DND-41 (cell line): ENCODE measurements around the gene RBL1.

Experiments
- ATAC-seq: fragments of 200-7000 bp; cut with Tn5 transposase; 3 replicates; pipeline ENCODE4 v1.9.1; 2021; ENCODE audit warnings: low read depth; ENCODE audit not compliant: insufficient read depth
- DNase-seq: peaks from one replicate; pipeline ENCODE4 v3.0.0-alpha.2; 2020
- H2AFZ ChIP-seq: 2 replicates; pipeline ENCODE4 v1.6.0; 2012; ENCODE audit warnings: low read depth, low read length
- H3K27ac ChIP-seq: 2 replicates; pipeline ENCODE4 v1.5.1; 2012; ENCODE audit warnings: low read length, inconsistent platforms
- H3K27me3 ChIP-seq: fragments of 200-600 bp; sonication (generic); 2 replicates; pipeline ENCODE4 v1.6.0; 2012; ENCODE audit warnings: low read length, mild to moderate bottlenecking, inconsistent platforms; ENCODE audit not compliant: insufficient read depth, poor library complexity
- H3K36me3 ChIP-seq: 2 replicates; pipeline ENCODE4 v1.5.1; 2012; ENCODE audit warnings: low read length, inconsistent platforms; ENCODE audit not compliant: insufficient read depth
- H3K4me1 ChIP-seq: 2 replicates; pipeline ENCODE4 v1.5.1; 2012; ENCODE audit warnings: mild to moderate bottlenecking, low read length; ENCODE audit not compliant: insufficient read depth
- H3K4me2 ChIP-seq: 2 replicates; pipeline ENCODE4 v1.6.0; 2012; ENCODE audit warnings: mild to moderate bottlenecking, moderate library complexity, low read length, inconsistent platforms; ENCODE audit not compliant: insufficient read depth
- H3K4me3 ChIP-seq, 2 experiments: fragments of 200-600 bp in 1 of 2; shearing (Covaris generic) in 1 of 2; 2 replicates each; pipeline ENCODE4 v1.5.1; 2012 to 2016; ENCODE audit warnings: inconsistent platforms in 2 of 2, low read length in 2 of 2, mild to moderate bottlenecking in 2 of 2, low read depth in 1 of 2, moderate library complexity in 1 of 2
- H3K79me2 ChIP-seq: 2 replicates; pipeline ENCODE4 v1.6.0; 2012; ENCODE audit warnings: low read length, inconsistent platforms; ENCODE audit not compliant: insufficient read depth
- H3K9ac ChIP-seq: 2 replicates; pipeline ENCODE4 v1.6.0; 2012; ENCODE audit warnings: low read depth, mild to moderate bottlenecking, inconsistent platforms, low read length, moderate library complexity
- H3K9me3 ChIP-seq: 2 replicates; pipeline ENCODE4 v1.5.1; 2012; ENCODE audit warnings: low read length, moderate library complexity, mild to moderate bottlenecking, inconsistent platforms; ENCODE audit not compliant: insufficient read depth, severe bottlenecking
- H4K20me1 ChIP-seq: 2 replicates; pipeline ENCODE4 v1.6.0; 2012; ENCODE audit warnings: low read length; ENCODE audit not compliant: insufficient read depth
- CTCF ChIP-seq: IDR thresholded peaks from 2 replicates; pipeline ENCODE4 v1.5.1; 2012; ENCODE audit warnings: borderline replicate concordance, low read length, moderate library complexity, mild to moderate bottlenecking; ENCODE audit not compliant: poor library complexity, severe bottlenecking; ENCODE audit errors: extremely low read depth
- EZH2 ChIP-seq: IDR thresholded peaks from 3 replicates; pipeline ENCODE4 v1.6.1; 2012; ENCODE audit warnings: borderline replicate concordance, low read depth, mild to moderate bottlenecking, moderate library complexity, low read length, inconsistent platforms; ENCODE audit not compliant: severe bottlenecking

The RBL1 gene

GRCh38 chr20:37123441-37123840 lies 27.6 kb upstream of the RBL1 start:
- no peak for DNase-seq
- H3K4me1 ChIP-seq = no peaks in the 10 kb centered on the region
- no peak overlapping the region for H3K9ac ChIP-seq
- no peaks in the 10 kb centered on the region for H3K9me3 ChIP-seq
- no peak overlapping the region for H3K27ac ChIP-seq
- H4K20me1 ChIP-seq = no peaks in the 10 kb centered on the region
- TF ChIP-seq CTCF = no peak
- TF ChIP-seq EZH2 = no peak
- no peaks in the 10 kb centered on the region for H3K36me3 ChIP-seq
- H3K4me3 ChIP-seq = no peak overlapping the region
- no peaks in the 10 kb centered on the region for H3K79me2 ChIP-seq
- H3K27me3 ChIP-seq = no peaks in the 10 kb centered on the region
- H2AFZ ChIP-seq = no peak overlapping the region
- ATAC-seq = no peak
- no peak overlapping the region for H3K4me2 ChIP-seq

GRCh38 chr20:37120497-37120896 lies 24.7 kb upstream of the RBL1 start:
- no peak for TF ChIP-seq CTCF
- TF ChIP-seq EZH2 = no peak
- no peaks in the 10 kb centered on the region for H3K79me2 ChIP-seq
- no peak for DNase-seq
- H3K36me3 ChIP-seq = no peaks in the 10 kb centered on the region
- H3K27me3 ChIP-seq = no peaks in the 10 kb centered on the region
- H3K27ac ChIP-seq = no peak overlapping the region
- no peak overlapping the region for H3K4me2 ChIP-seq
- H3K9me3 ChIP-seq = no peaks in the 10 kb centered on the region
- no peak overlapping the region for H2AFZ ChIP-seq
- no peaks in the 10 kb centered on the region for H3K4me1 ChIP-seq
- no peaks in the 10 kb centered on the region for H4K20me1 ChIP-seq
- no peak overlapping the region for H3K4me3 ChIP-seq
- H3K9ac ChIP-seq = no peak overlapping the region
- no peak for ATAC-seq

GRCh38 chr20:37119356-37120036 lies 23.7 kb upstream of the RBL1 start:
- H3K4me2 ChIP-seq = no peak overlapping the region

More at GRCh38 chr20:37119356-37120036, 23.7 kb upstream of the RBL1 start:
- Histone ChIP-seq H4K20me1 (no peaks in the 10 kb centered on the region), H3K4me3 (no peak overlapping the region), H2AFZ (no peak overlapping the region), H3K9me3 (no peaks in the 10 kb centered on the region), H3K27me3 (no peaks in the 10 kb centered on the region), H3K9ac (no peak overlapping the region), H3K36me3 (no peaks in the 10 kb centered on the region), H3K4me1 (no peaks in the 10 kb centered on the region), H3K79me2 (no peaks in the 10 kb centered on the region), H3K27ac (no peak overlapping the region)
- ATAC-seq = no peak
- no peak for TF ChIP-seq CTCF
- no peak for TF ChIP-seq EZH2
- no peak for DNase-seq
